KOPT-K1 (cell line): ENCODE measurements around the gene HDGFL2.

Experiments
- H3K27ac ChIP-seq: fragments of 200-600 bp; sonication (generic); 2 replicates; pipeline ENCODE4 v1.5.1; 2016; ENCODE audit warnings: antibody characterized with exemption, mild to moderate bottlenecking, low read depth, low read length; ENCODE audit not compliant: poor library complexity, severe bottlenecking
- H3K36me3 ChIP-seq: fragments of 200-600 bp; sonication (generic); 2 replicates; pipeline ENCODE4 v1.5.1; 2017; ENCODE audit warnings: antibody characterized with exemption, mild to moderate bottlenecking, low read length, moderate library complexity; ENCODE audit not compliant: insufficient read depth
- H3K9me3 ChIP-seq: fragments of 200-600 bp; sonication (generic); 2 replicates; pipeline ENCODE4 v1.5.1; 2017; ENCODE audit warnings: antibody characterized with exemption, low read length, mild to moderate bottlenecking; ENCODE audit not compliant: insufficient read depth, poor library complexity, severe bottlenecking

HDGFL2 gene

DNA sequence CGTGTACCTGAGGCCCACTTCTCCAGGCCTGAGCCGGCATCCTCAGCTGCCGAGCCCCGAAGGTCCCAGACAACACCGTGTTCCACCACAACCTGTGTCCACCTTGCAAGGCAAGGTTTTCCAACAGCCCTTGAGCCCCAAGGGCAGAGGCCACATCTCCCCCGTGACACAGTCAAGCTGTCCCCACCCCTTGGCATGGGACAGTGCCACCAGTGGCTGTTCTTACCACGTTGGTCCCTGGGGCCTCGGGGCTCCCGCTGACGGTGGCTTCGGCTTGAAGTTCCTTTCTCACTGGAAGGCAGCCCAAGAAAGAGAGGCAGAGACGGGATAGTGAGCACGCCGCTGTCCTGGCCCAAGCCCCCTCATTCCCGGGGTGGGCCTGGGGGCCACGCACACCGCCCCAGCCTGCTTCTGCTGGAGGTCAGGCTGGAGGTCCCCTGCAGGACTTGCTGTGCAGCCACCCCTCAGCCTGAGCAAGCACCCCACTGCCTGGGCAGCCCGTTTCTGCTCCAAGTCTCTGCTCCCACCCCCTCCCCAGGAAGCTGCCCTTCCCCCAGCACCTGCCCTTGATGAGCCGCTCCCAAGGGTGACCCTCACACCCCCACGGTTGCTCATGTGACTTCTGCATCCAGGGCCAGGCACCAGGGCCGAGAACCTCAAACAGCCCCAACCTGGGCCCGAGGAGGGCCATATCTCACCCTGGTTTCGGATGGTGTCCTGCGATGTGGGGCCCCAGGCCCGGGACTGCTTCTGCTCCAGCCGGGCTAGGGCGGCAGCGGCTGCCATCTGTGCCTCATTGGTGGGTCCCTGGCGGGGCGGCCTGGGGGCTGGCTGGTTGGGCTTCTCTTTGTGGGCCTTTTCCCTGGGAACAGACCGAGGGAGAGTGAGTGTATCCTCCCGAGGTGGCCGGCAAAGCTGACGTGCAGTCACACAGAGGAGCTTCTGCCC lies 18.6 kb upstream of the HDGFL2 start:
- Histone ChIP-seq H3K36me3 (peaks cover 47% of the 10 kb centered on the region), H3K9me3 (no peaks in the 10 kb centered on the region), H3K27ac (no peak overlapping the region)

GRCh38 chr19:4454747-4455718 lies 17.1 kb upstream of the HDGFL2 start:
- Histone ChIP-seq H3K27ac (no peak overlapping the region), H3K36me3 (peaks cover 32% of the 10 kb centered on the region), H3K9me3 (no peaks in the 10 kb centered on the region)

DNA sequence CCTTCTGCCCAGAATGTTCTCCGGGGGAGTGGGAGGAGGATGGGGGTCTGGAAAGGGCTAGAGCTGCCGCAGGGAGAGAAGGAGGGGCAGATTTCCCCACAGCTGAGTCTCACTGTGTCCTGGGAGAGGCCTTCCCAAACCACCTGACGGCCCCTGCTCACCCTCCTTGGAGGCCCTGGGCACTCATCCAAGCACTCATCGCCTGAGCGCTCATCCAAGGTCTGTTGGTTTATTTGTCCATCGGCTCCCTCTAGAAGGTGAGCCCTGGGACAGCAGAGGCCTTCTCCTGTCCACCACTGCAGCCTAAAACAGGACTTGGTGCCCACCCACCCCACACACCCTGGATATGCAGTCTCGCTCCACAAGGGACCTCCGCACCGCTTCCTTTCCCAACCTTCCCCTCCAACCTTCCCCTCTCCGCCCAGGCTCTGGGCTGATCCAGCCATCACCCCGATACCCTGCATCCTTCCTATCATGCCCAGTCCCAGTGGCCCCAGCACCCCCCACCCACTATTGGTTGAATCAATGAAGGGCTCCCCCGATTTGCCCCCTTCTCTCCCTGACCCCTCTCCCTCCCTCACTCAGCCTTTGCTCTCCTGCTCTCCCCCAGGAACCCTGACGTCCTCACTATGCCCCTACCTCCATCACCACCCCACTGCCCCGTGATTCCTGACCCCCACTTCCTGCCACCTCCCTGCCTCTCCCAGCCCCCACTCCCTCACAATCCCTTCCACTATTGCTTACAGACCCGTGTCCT lies 16.2 kb upstream of the HDGFL2 start:
- Histone ChIP-seq H3K27ac (peak overlapping the region; percentile 44), H3K36me3 (peaks cover 28% of the 10 kb centered on the region), H3K9me3 (no peaks in the 10 kb centered on the region)

DNA sequence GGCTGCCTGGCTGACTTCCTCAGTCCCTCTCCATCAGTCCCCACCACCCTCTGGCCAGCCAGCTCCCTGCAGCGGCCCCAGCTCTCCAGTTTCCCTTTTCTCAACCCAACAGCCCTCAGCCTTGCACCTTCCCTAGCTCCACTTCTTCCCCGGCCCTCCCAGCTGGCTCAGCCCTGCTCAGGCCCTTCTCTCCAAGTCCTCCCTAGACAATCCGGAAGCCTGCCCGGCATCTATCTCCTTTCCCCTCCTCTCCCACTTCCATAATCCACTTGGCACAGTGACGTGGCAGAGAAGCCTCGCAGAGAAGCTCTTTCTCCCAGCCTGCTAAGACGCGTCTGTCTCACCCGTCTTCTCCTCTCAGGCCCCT lies 15.6 kb upstream of the HDGFL2 start:
- peak overlapping the region; percentile 44 for H3K27ac ChIP-seq
- H3K9me3 ChIP-seq: no peaks in the 10 kb centered on the region
- peaks cover 23% of the 10 kb centered on the region for H3K36me3 ChIP-seq

GRCh38 chr19:4456843-4457653 lies 15.0 kb upstream of the HDGFL2 start:
- peak overlapping the region; percentile 59 for H3K27ac ChIP-seq
- H3K9me3 ChIP-seq: no peaks in the 10 kb centered on the region
- peaks cover 18% of the 10 kb centered on the region for H3K36me3 ChIP-seq

DNA sequence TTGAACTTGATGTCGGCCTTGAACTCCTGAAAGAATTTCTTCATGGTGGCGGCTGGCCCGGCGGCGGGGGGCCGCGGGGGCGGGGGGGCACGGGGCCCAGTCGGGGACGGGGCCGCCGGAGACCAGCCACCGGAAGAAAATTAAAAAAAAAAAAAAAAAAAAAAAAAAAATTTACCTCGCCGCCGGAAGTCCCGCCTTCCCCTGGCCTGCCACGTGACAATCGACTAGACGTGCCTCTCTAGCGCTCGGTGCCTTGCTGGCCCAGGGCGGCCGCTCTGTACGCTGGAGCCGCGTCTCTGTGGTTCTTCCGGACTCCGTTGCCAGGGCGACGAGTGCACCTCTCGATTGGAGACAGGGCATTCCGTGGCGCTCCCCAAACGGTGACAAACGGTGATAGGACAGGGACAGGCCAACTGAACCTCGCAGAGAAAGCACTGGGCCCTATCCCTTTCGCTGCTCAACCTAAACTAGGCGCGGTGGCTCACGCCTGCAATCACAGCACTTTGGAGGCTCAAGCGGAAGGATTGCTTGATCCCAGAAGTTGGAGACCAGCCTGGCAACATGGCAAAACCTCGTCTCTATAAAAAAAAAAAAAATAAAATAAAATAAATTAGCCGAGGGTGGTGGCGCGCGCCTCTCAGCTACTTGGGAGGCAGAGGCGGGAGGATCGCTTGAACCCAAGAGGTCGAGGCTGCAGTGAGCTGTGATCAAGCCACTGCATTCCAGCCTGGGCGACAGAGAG lies 14.3 kb upstream of the HDGFL2 start, which contains the start of gene UBXN6:
Gene UBXN6 (minus strand): TSS at position 141 of the 742 bp plus-strand sequence. CDS start 97 bp downstream, at position 44.
- peak within 1 kb of the TSS; percentile 59 for H3K27ac ChIP-seq

DNA sequence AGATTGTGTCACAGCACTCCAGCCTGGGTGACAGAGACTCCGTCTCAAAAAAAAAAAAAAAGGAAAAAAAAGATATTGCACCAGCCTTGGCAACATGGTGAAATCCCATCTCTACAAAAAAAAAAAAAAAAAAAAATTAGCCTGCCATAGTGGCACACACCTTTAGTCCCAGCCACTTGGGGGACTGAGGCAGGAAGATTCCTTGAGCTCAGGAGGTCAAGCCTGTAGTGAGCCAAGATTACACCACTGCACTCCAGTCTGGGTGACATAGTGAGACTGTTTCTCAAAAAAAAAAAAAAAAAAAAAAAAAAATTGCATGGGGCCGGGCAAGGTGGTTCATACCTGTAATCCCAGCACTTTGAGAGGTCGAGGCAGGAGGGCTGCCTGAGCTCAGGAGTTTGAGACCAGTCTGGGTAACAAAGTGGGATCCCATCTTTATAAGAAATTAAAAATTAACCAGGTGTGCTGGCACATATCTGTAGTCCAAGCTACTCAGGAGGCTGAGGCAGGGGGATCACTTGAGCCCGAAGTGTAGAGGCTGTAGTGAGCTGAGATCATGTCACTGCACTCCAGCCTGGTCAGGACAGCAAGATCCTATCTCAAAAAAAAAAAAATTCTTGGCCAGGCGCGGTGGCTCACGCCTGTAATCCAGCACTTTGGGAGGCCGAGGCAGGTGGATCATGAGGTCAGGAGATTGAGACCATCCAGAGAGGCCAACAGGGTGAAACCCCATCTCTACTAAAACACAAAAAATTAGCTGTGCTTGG lies 7.1 kb upstream of the HDGFL2 start:
- H3K9me3 ChIP-seq: no peaks in the 10 kb centered on the region
- no peak overlapping the region for H3K27ac ChIP-seq
- H3K36me3 ChIP-seq: no peaks in the 10 kb centered on the region

More for the DNA sequence above, 14.3 kb upstream of the HDGFL2 start, which contains the start of gene UBXN6:
- Histone ChIP-seq H3K36me3 (peaks cover 10% of the 10 kb centered on the region), H3K9me3 (no peaks in the 10 kb centered on the region)

DNA sequence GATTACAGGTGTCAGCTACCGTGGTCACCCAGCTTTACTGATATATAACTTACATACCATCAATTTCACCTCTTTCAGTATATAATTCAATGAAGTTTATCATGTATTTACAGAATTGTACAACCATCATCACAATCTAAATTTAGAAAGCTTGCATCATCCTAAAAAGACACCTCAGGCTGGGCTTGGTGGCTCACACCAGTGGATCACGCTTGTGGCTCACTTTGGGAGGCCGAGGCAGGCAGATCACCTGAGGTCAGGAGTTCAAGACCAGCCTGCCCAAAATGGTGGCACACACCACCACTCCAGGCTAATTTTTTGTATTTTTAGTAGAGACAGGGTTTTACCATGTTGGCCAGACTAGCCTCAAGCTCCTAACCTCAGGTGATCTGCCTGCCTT lies 4.3 kb upstream of the HDGFL2 start:
- Histone ChIP-seq H3K36me3 (no peaks in the 10 kb centered on the region), H3K9me3 (no peaks in the 10 kb centered on the region), H3K27ac (no peak overlapping the region)

DNA sequence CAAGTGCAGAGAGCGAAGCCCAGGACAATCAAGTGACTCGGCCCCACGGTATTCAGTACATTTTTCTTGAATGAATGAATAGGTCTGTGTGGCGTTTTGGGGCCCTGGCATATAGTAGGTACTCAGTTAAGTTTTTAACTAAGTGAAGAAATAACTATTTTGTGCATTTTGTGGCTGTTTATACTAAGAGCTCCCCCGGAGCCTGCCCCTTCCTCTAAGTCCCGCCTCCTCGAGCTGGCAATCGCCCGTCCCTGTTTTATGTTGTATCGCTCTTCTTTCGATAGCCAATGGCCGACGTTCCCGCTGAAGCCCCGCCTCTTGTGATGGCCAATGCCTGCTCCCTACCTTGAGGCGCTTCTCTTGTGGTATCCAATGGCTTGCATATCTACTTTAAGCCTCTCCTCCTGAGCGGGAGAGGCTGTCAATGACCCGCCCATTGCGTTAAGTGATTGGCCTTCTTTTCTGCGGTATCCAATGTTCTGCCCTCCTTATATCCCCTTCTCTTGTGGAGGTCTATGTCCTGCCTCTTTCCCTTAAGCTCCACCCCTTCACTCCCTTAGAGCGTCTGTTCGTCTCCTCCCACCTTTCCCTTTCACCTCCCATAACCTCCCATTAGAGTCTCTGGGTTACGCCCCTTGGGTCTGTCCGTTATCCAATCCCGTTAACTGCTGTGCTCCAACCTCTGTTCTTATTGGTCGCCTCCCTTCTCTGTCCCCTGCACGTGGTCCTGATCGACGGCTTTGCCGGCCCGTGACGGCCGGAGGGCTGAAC lies 509 bp upstream of the HDGFL2 start:
- Histone ChIP-seq H3K36me3 (peaks cover 15% of the 10 kb centered on the region), H3K9me3 (no peaks in the 10 kb centered on the region), H3K27ac (peak overlapping the region; percentile 64)

DNA sequence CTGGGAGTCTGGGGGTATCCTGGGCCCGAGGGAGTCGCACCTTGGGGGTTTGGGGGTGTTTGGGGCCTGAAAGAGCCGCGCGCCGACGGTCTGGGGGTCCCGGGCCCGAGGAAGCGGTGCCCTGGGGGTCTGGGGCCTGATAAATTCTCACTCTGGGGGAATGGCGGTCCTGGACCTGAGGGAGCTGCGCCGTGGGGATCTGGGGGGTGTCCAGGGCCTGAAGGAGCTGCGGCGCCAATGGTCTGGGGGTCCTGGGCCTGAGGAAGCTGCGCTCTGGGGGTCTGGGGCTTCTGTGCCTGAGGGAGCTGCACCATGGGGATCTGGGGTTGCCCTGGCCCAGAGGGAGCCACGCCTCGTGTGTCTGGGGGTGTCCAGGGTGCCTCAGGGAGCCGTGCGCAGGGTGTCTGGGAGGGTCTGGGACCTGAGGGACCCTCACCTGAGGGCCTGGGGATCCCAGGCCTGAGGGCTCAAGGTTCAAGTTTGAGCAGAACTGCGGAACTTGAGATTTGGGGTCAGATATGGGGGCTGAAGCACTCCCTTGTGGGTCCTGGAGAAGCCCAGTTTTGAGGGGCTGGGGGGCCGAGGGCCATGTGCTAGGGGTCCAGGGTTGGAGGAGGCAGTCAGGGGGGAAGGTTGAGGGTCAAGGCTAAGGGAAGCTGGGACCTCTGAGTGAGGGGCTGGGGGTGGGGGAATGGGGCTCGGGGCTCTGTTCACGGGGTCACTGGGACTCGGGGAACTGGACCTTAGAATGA lies 1.1 kb downstream of the HDGFL2 start:
- H3K27ac ChIP-seq: peak overlapping the region; percentile 64
- peaks cover 31% of the 10 kb centered on the region for H3K36me3 ChIP-seq

DNA sequence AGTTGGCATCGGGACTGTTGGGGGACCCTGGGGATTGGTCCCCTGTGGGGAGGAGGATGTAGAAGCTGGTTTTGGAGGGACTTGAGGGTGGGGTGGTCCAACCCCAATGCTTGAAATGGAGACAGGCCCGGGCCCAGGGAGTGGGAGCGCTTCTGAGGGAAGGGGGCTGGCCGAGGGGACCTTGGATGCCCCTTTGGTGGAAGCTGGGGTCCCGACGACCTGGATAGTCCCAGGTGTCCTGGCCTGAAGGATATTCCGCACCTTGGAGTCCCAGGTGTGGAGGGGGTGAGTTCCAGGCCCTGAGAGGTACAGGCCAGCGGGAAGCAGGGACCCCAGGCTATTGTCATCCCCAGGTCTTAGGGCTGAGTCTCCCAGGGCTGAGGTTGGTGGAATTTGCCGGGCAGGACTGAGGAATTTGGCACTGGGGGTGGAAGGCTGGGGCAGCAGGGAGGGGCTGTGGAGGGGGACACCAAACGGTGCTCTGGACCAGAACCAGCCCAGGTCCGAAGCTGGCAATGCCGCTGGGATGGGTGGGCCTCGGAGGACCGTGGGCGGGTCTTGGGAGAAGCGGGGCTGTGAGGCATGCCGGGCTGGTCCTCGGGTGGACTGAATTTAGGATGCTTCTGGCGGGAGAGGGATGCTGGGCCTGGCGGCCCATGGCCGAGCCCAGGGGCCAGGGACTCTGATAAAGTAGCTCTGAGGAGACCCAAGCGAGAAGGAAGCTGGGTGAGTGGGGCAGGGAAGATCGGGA lies 1.8 kb downstream of the HDGFL2 start:
- H3K9me3 ChIP-seq: no peaks in the 10 kb centered on the region
- H3K36me3 ChIP-seq: peaks cover 38% of the 10 kb centered on the region
- H3K27ac ChIP-seq: peak overlapping the region; percentile 26

More for the DNA sequence above, 1.1 kb downstream of the HDGFL2 start:
- H3K9me3 ChIP-seq: no peaks in the 10 kb centered on the region
